Hematopoietic multipotent progenitor cell treated with erythropoietin and hydrocortisone succinate and interleukin-3 and kit ligand, for 6 days (in vitro differentiated cells): ENCODE measurements around the gene NPC1.
"Not testable (repeated sequence)": the region's sequence is repeated elsewhere in the genome, so short reads cannot be mapped to it uniquely, and the experiment has no call there.

Experiments used
- DNase-seq: peaks from one replicate; pipeline ENCODE4 v3.0.0-alpha.2; 2015

The NPC1 gene

DNA sequence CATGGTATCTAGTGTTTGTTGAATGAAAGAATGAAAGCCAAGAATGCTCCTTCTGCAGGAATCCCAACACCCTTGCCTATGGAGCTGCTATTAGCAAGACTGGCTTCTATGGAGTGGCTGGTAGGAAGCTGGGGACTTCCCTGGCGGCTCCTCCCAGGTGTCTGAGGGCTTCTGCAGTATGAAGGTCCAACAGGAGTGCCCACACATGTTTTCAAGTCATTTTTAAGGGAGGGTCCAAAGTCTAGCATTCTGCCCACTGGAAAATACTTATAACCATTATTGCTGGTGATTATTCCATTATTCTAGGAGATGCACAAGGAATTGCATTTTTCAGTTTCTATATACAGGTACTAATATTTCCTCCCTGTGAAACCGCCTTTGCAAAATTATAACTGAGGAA is 21.9 kb upstream of the NPC1 start:
- DNase-seq = no peak

GRCh38 chr18:23605941-23606340 is 19.6 kb upstream of the NPC1 start:
- DNase-seq = no peak

DNA sequence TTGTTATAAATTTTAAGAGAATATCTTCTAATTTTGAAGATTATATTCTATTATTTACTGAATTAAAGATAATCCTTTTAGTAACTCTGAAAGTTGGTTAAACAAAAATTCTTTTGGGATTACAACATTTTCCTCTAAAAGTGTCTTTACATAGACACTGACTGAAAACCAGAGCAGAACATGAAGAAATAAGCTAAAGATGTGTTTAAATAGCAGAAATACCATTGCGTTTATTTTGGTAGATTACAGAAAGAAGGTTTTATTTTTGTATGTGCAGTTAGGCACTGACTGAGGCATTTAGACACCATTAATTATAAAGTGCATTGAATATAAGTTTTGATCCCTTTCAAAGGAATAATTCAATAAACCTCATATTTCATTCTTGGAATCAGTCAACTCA is 13.5 kb upstream of the NPC1 start:
- no peak for DNase-seq

GRCh38 chr18:23596183-23596582 is 9.9 kb upstream of the NPC1 start:
- DNase-seq = no peak

GRCh38 chr18:23595591-23595990 is 9.3 kb upstream of the NPC1 start:
- peak; percentile 44 for DNase-seq

DNA sequence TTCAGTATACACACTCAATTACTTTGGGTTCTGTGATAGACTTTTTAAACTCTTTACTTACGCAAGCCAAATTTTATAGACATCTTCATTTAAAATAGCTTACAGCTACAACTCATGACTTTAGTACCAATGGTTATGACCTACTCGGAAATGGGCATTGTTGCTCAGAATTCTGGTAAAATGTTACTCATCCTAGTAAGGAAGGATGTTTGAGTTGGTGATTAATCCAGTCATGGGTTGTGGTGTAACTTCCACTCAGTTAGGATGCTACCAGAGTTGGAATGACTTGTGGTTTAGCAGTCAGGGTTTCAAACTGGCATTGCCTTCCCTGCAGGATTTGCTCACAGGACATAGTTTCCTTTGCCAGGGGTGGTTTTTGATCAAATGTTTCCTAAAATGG is 7.4 kb upstream of the NPC1 start:
- no peak for DNase-seq

- DNase-seq = no peak
Measured at GRCh38 chr18:23592911-23593310, 6.6 kb upstream of the NPC1 start.

GRCh38 chr18:23591011-23591410 is 4.7 kb upstream of the NPC1 start:
- no peak for DNase-seq

DNA sequence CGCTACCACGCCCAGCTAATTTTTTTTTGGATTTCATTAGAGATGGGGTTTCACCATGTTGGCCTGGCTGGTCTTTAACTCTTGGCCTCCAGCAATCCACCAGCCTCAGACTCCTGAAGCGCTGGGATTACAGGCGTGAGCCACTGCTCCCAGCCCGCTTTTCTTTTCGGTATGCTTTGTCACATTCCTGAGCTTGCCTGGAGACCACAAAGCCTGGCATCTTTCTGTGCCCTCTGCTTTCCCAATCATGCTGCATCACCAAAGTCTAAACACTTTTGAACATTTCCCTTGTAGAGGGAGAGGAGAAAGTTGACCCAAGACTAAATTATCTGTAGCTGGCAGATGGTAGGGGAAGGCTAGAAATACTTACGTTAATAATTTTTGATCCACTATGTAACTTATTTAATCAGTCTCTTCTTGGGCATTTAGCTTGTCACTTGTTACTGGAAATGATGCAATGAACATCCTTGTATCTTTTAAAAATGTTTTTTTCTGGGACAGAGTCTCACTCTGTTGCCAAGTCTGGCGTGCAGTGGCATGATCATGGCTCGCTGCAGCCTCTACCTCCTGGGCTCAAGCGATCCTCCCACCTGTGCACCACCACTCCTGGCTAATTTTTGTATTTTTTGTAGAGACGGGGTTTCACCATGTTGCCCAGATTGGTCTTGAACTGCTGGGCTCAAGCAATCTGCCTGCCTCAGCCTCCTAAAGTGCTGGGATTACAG is 2.7 kb upstream of the NPC1 start:
- DNase-seq = no peak

DNA sequence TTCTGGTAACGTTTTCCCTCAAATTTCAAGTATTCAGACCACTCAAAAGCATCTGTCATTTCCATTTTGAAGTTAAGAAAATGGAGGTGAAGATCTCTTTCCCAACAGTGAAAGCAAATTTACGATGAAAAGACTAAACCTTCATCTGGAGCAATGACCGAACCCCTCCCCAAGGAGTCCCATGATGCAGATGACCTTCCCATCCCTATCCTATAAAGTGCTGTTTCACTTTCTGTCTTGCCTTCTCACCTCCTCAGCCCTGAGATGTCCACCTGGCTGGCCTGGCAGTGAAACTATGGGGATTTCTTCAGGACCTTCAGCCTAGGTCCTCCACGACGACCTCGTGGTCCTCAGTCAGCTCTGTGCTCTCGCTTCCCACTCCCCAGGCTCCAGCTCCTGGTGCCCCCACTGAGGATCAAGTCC is 925 bp upstream of the NPC1 start:
- DNase-seq = no peak

- DNase-seq = peak; percentile 20
Measured at GRCh38 chr18:23585897-23586248, 433 bp downstream of the NPC1 start.

DNA sequence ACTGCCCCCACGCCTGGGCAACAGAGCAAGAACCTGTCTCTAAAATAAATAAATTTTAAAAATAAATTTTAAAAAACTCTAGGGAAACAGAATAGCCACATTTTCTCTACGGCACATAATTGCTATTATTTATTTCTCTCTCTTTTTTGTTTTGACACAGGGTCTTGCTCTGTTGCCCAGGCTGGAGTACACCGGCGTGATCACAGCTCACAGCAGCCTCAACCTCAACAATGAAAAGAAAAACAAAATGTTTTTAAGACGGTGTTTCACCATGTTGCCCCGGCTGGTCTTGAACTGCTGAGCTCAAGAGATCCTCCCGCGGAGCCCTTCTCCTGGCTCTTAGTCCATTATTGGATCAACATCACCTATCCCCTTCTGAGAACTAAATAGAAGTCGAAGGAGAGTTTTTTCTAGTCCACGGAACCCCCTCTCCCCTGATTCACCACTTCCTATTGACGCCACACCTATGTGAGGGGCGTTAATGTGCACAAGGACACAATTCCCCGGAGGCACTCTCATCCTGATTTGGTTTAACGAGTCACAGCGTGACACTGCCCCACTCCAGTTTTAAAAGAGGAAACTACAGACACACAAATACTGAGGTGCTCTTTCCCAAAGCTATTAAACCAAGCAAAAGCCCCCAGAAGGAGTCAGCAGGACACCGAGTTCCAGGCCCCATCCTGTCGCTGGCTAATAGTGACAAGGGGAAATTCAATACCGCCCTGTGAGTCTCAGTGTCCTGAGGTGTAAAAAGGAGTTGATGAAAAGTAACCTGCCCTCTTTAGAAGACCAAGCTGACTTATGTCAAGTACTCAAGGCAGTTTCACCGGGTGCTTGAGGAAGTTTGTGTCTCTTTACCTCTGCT is 1.1 kb downstream of the NPC1 start:
- DNase-seq = peak; percentile 35

DNA sequence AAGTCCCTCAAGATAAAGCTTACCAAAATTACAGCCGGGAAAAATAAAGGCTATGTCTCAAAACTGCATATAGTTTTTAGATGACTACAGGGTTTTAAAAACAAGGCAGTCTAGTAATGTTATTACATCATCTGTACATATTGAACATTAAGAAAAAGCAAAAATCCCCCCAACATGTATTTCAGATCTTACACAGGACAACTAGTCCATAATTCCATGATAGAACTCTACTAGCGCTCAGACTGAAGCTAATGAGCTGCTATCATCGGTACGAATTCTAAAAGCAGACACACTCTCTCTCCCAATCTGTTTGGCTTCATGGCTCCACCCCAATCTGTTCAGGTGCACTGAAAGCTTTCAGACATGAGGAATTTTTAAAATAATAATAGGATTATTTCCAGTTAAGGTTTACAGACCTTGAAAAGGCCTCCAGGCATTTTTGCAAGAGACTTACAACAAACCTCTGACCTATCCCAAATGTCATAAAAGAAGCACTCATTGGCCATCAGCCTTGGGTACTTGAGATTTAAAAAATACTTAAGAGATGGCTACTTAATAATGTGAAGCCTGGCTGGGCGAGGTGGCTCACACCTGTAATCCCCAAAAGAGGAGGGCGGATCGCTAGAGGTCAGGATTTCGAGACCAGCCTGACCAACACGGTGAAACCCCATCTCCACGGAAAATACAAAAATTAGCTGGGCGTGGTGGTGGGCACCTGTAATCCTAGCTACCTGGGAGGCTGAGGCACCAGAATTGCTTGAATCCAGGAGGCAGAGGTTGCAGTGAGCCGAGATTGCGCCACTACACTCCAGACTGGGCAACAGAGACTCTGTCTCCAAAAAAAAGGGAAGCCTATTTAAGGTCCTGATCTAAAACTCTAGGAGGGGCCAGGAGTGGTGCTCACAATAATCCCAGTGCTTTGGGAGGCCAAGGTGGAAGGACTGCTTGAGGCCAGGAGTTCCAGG is 2.0 kb downstream of the NPC1 start:
- no peak for DNase-seq

GRCh38 chr18:23583071-23583865 is 3.0 kb downstream of the NPC1 start:
- no peak for DNase-seq

- DNase-seq = no peak
Measured at GRCh38 chr18:23580677-23581367, 5.5 kb downstream of the NPC1 start.

DNA sequence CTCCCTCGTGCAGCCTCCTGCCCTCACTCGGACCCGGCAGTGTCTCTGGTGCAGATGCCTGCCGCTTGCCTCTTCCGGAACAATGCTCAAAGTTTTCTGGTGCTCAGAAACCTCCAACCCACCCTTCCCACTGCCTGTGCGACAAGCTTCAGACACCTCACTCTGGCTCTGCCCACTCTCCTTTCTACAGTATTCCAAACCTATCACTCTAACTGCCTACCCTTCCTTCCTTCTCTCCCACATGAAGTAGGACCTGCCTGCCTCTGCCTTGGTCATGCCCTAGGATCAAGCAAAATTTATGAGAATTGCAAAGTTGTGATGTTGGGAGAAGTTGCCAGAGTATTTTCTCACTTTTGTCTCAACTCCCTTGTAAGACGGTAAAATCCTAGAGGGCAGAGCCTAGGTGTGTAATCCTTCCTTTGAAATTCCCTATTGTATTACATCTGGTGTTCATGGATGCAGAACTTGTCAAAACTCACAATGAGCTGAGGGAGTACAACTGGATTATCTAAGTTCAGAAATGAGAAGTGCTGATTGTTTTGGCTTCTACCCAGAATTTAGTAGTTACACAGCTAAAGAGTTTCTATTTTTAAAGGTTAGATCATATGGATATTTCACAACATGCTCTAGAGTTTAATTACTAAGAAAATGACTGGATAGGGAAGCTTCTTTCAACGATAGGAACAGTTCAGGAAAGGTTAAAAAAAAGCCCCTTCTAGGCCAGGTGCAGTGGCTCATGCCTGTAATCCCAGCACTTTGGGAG is 7.2 kb downstream of the NPC1 start:
- peak; percentile 21 for DNase-seq

DNA sequence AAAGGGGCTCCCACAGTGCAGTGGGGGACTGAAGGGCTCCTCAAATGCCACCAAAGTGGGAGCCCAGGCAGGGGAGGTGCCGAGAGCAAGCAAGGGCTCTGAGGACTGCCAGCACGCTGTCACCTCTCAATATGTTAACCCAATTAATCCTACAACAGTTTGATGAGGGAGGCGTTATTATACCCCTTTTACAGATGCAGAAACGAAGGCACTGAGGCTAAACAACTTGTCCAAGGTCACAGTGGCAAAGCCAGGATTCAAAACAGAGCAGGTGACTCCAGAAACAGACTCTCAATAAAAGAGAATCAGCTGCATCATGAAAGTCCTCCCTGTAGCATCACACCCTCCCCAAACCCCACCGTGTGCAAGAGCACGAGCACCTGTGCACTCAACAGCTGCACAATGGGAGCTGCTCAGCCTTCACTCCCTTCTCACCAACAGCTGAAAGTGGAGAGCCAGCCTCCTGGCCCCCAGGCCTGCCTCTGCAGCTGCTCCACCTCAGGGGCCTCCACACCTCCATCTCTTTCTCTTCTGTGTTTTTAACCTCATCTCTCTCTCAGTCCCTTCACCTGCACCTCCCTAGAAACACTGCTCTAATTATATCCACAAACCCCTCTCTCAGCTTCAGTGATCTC is 8.1 kb downstream of the NPC1 start:
- no peak for DNase-seq

DNA sequence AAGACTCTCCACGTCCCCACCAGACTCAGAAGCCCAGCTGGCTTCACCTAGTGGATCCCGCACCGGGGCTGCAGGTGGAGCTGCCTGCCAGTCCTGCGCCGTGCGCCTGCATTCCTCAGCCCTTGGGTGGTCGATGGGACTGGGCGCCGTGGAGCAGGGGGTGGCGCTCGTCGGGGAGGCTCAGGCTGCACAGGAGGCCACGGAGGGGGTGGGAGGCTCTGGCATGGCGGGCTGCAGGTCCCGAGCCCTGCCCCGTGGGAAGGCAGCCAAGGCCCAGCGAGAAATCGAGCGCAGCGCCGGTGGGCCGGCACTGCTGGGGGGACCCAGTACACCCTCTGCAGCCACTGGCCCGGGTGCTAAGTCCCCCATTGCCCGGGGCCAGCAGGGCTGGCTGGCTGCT is 8.8 kb downstream of the NPC1 start:
- DNase-seq = not testable (repeated sequence)

- no peak for DNase-seq
Measured at GRCh38 chr18:23575309-23575651, 11.0 kb downstream of the NPC1 start.

- no peak for DNase-seq
Measured at GRCh38 chr18:23574611-23575308, 11.5 kb downstream of the NPC1 start.
